Thyroid gland (tissue), 4 donors: ENCODE measurements around the gene YES1. TPM values are rescaled to one million over a fixed set of nuclear protein-coding genes. Genes with fewer than 3 reads are reported as not detected.
"Not testable (repeated sequence)": the region's sequence is repeated elsewhere in the genome, so short reads cannot be mapped to it uniquely, and the experiment has no call there.

Source experiments
- DNase-seq, 2 donors: peaks; one replicate each; pipeline ENCODE4 v3.0.0-alpha.2; 2019
- H3K27ac ChIP-seq, 3 donors: fragments of 200-600 bp; sonication (generic); 1 replicate in 2 of 3; 2 replicates in 1 of 3; pipeline ENCODE4 v1.5.1; 2016 to 2019; ENCODE audit warnings: mild to moderate bottlenecking in 1 of 3, moderate library complexity in 1 of 3
- H3K27me3 ChIP-seq: fragments of 200-600 bp; sonication (generic); one replicate; pipeline ENCODE4 v1.5.1; 2019
- H3K36me3 ChIP-seq, 2 donors: fragments of 200-600 bp; sonication (generic); one replicate each; pipeline ENCODE4 v1.5.1; 2016 to 2019
- H3K4me1 ChIP-seq, 2 donors: fragments of 200-600 bp; sonication (generic); one replicate each; pipeline ENCODE4 v1.5.1; 2017 to 2019
- H3K4me3 ChIP-seq, 3 donors: fragments of 200-600 bp; sonication (generic); replicated peaks in 1 of 3; 1 replicate in 2 of 3; 2 replicates in 1 of 3; pipeline ENCODE4 v1.5.1; 2016; ENCODE audit warnings: mild to moderate bottlenecking in 1 of 3
- H3K9me3 ChIP-seq: fragments of 200-600 bp; sonication (generic); one replicate; pipeline ENCODE4 v1.5.1; 2017
- POLR2A ChIP-seq, 2 donors: fragments of 450-650 bp; IDR thresholded peaks; one replicate each; pipeline ENCODE4 v1.6.1; 2017; ENCODE audit warnings: antibody characterized with exemption in 2 of 2, mild to moderate bottlenecking in 2 of 2, moderate library complexity in 1 of 2
- WGBS, 2 donors: methylation state at CpG; one replicate each; pipeline ENCODE4 v1.1.5; 2017; 5-methylcytosine and 5-hydroxymethylcytosine counted together
- intact Hi-C: fragments of 100-400 bp; cut with DNase I; formaldehyde crosslinking; loops from one replicate; pipeline ENCODE4 v1.15.1; 2023
- total RNA-seq, 4 donors: library from RNA; depleted of rRNA; stranded (reverse); fragments of >200 nt; gene quantifications; one replicate each; pipeline ENCODE4 v1.2.3, GENCODE V29; 2016
- TF ChIP-seq, protein P1 (sequence below), 6 experiments: fragments of 200-600 bp in 3 of 6; fragments of 450-650 bp in 3 of 6; sonication (generic) in 3 of 6; IDR thresholded peaks; one replicate each; pipeline ENCODE4 v1.5.1; 2016 to 2019; ENCODE audit warnings: antibody characterized with exemption in 6 of 6, mild to moderate bottlenecking in 2 of 6, inconsistent platforms in 1 of 6, moderate library complexity in 1 of 6

YES1 gene
- total RNA-seq, 4 donors from 2014 or later, result 68.1 to 107 (median 80.3) TPM

DNA sequence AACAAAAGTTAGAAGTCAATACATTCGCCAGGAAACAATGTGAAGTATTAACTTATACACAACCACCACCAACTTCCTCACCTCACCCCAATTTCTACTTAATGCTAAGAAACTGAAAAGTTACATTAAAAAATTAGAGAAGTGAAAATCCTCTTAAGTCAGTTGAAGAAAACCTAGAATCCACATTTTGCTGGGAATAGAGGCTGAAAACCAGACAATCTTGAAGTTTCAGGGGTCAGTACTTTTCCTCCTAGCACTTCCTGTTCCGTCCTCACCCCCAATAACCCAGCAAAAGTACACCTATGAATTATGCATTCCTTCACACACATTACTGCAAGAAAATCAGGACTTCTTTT lies 6.3 kb downstream of the YES1 start:
- TF ChIP-seq POLR2A (IDR thresholded peaks at IDR 0.05), result no peak
- TF ChIP-seq, protein P1, sequence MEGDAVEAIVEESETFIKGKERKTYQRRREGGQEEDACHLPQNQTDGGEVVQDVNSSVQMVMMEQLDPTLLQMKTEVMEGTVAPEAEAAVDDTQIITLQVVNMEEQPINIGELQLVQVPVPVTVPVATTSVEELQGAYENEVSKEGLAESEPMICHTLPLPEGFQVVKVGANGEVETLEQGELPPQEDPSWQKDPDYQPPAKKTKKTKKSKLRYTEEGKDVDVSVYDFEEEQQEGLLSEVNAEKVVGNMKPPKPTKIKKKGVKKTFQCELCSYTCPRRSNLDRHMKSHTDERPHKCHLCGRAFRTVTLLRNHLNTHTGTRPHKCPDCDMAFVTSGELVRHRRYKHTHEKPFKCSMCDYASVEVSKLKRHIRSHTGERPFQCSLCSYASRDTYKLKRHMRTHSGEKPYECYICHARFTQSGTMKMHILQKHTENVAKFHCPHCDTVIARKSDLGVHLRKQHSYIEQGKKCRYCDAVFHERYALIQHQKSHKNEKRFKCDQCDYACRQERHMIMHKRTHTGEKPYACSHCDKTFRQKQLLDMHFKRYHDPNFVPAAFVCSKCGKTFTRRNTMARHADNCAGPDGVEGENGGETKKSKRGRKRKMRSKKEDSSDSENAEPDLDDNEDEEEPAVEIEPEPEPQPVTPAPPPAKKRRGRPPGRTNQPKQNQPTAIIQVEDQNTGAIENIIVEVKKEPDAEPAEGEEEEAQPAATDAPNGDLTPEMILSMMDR (IDR thresholded peaks at IDR 0.05), result no peak
- no peak overlapping the region for H3K27ac ChIP-seq

DNA sequence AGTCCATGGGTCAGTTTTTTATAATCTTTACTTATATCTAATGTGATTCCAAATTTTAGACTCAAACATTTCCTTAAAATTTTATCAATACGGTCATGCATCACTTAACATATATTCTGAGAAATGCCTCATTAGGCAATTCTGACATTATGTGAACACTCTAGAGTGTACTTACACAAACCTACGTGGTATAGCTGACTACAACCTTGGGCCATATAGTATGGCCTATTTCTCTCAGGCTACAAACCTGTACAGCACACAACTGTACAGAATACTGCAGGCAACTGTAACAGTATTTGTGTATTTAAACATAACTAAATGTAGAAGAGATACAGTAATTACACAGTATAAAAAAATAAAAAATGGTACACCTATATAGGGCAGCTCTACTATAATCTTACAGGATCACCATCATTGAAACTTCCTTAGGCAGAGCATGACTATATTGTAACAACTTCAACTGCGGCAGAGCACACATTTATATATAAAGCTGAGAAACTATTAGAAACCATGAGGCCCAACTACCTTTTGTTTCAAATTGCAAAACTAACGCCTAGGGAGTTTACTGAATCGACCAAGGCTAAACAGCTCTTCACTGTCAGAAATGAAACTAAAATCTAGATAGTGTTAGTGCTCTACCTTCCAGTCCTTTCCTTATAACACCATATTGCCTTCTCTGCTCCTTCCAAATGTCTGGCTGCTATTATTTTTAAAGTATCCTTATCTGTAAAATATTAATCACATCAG lies 6.9 kb downstream of the YES1 start:
- no peaks in the 10 kb centered on the region for H3K9me3 ChIP-seq
- H3K27ac ChIP-seq, result no peak overlapping the region
- TF ChIP-seq, protein P1 (IDR thresholded peaks at IDR 0.05), result no peak
- no peak for TF ChIP-seq POLR2A (IDR thresholded peaks at IDR 0.05)
- 66 to 68% methylated on average over 5 of the region's 5 CpGs for WGBS, 2 donors
- intact Hi-C loops, result no loop called here
- no peak for DNase-seq
- H3K4me1 ChIP-seq, result peaks cover 12 to 13% of the 10 kb centered on the region in 2 donors
- no peaks in the 10 kb centered on the region for H3K36me3 ChIP-seq
- H3K4me3 ChIP-seq, result no peak overlapping the region
- H3K27me3 ChIP-seq, result no peaks in the 10 kb centered on the region

More for the DNA sequence above, 6.3 kb downstream of the YES1 start:
- Histone ChIP-seq H3K4me1 (peaks cover 17 to 18% of the 10 kb centered on the region in 2 donors), H3K36me3 (no peaks in the 10 kb centered on the region), H3K4me3 (no peak overlapping the region), H3K27me3 (no peaks in the 10 kb centered on the region), H3K9me3 (no peaks in the 10 kb centered on the region)
- 83 to 84% methylated on average over 2 of the region's 2 CpGs for WGBS, 2 donors
- intact Hi-C loops, result no loop called here
- DNase-seq, result no peak

DNA sequence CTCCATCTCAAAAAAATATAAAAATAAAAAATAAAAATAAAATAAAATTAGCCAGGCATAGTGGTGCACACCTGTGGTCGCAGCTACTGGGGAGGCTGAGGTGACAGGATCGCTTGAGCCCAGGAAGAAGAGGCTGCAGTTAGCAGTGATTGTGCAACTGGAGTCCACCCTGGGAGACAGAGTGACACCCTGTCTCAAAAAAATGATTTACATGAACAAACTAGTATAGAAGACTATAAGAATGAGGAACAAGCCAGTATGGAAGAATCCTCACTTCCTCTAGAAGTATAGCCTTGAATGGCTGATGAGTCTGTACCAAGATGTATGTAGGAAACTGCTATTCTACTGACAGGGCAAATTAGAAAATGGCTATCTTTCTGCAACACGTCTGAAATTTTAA lies 10.9 kb downstream of the YES1 start:
- no peak overlapping the region for H3K27ac ChIP-seq
- intact Hi-C loops, result no loop called here
- TF ChIP-seq, protein P1 (IDR thresholded peaks at IDR 0.05), result no peak
- no peak for TF ChIP-seq POLR2A (IDR thresholded peaks at IDR 0.05)
- no peaks in the 10 kb centered on the region for H3K27me3 ChIP-seq
- H3K36me3 ChIP-seq, result no peaks in the 10 kb centered on the region
- no peak for DNase-seq
- WGBS, 2 donors, result 85 to 86% methylated on average over 3 of the region's 3 CpGs
- peaks cover 20 to 22% of the 10 kb centered on the region in 2 donors for H3K4me1 ChIP-seq
- no peaks in the 10 kb centered on the region for H3K9me3 ChIP-seq
- no peak overlapping the region for H3K4me3 ChIP-seq

DNA sequence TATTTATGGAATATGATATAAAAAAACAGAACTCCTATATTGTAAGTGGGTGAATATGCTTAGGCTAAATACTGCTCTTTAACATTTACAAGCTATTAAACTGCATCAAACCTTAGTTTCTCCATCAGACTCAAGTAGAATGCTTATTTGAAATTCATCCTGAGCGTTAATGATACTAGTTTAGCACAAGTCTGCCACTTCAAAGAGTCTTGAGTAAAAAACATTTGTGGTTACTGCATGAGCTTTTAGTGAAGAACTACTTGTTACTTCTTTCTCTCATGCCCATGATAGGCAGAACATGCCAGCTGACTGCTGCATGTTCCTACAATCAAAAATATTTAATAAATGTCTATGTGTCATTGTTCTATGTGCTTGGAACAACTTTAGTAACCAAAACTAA lies 12.1 kb downstream of the YES1 start:
- WGBS, 2 donors, result 85 to 100% methylated on average over 1 of the region's 1 CpG
- Histone ChIP-seq H3K36me3 (no peaks in the 10 kb centered on the region), H3K27ac (no peak overlapping the region), H3K9me3 (no peaks in the 10 kb centered on the region), H3K4me1 (peaks cover 12 to 22% of the 10 kb centered on the region in 2 donors), H3K4me3 (no peak overlapping the region), H3K27me3 (no peaks in the 10 kb centered on the region)
- no peak for TF ChIP-seq POLR2A (IDR thresholded peaks at IDR 0.05)
- TF ChIP-seq, protein P1 (IDR thresholded peaks at IDR 0.05), result no peak
- intact Hi-C loops, result no loop called here
- no peak for DNase-seq

DNA sequence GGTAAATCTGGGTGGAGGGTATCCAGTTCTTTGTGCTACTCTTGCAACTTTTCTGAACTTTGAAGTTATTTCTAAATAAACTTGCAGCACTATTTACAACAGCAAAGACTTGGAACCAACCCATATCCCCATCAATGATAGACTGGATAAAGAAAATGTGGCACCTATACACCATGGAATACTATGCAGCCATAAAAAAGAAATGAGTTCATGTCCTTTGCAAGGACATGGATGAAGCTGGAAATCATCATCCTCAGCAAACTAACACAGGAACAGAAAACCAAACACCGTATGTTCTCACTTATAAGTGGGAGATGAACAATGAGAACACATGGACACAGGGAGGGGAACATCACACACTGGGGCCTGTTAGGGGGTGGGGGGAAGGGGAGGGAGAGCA lies 16.7 kb downstream of the YES1 start:
- H3K27me3 ChIP-seq, H3K36me3 ChIP-seq, DNase-seq, intact Hi-C loops, H3K4me3 ChIP-seq, H3K9me3 ChIP-seq, H3K27ac ChIP-seq: not testable (repeated sequence)
- H3K4me1 ChIP-seq, result peaks cover 11 to 17% of the 10 kb centered on the region in 2 donors
- WGBS, 2 donors, result 93 to 96% methylated on average over 1 of the region's 1 CpG
